Lower lobe of right lung (tissue), 2 donors: ENCODE data around the gene CLDN15. TPM values are rescaled to one million over a fixed set of nuclear protein-coding genes. Genes with fewer than 3 reads are reported as not detected.
"Not testable (repeated sequence)": the region's sequence is repeated elsewhere in the genome, so short reads cannot be mapped to it uniquely, and the experiment has no call there.

Experiments
- ATAC-seq, 2 donors: fragments of 200-7000 bp; cut with Tn5 transposase; one replicate each; pipeline ENCODE4 v1.9.1; 2020 to 2022; ENCODE audit warnings: mild to moderate bottlenecking in 2 of 2, moderate library complexity in 2 of 2
- DNase-seq: peaks from one replicate; pipeline ENCODE4 v3.0.0-alpha.2; 2020
- H3K27ac ChIP-seq: fragments of 200-600 bp; one replicate; pipeline ENCODE4 v1.8.0; 2022
- H3K27me3 ChIP-seq: fragments of 200-600 bp; one replicate; pipeline ENCODE4 v1.8.0; 2022; ENCODE audit warnings: low read depth
- H3K36me3 ChIP-seq: fragments of 200-600 bp; one replicate; pipeline ENCODE4 v1.8.0; 2022; ENCODE audit warnings: mild to moderate bottlenecking
- H3K4me1 ChIP-seq: fragments of 200-600 bp; one replicate; pipeline ENCODE4 v1.8.0; 2022
- H3K4me3 ChIP-seq: fragments of 200-600 bp; one replicate; pipeline ENCODE4 v1.8.0; 2022; ENCODE audit warnings: mild to moderate bottlenecking
- H3K9me3 ChIP-seq: fragments of 200-600 bp; one replicate; pipeline ENCODE4 v1.8.0; 2022
- CTCF ChIP-seq: fragments of 200-600 bp; IDR thresholded peaks from one replicate; pipeline ENCODE4 v1.8.0; 2022; ENCODE audit warnings: antibody characterized with exemption, mild to moderate bottlenecking
- intact Hi-C: fragments of 100-400 bp; cut with DNase I; formaldehyde crosslinking; loops from one replicate; pipeline ENCODE4 v1.11.0; 2022
- total RNA-seq: library from RNA; stranded (reverse); fragmentation: NEBNext Ultra II Directional; extraction: Animal tissue kit (Norgen Biotek cat#: 25700); gene quantifications from one replicate; pipeline ENCODE4 v1.2.1, GENCODE V29; 2021
- donor health status: DM: no; HTN: yes; CAD: no; lungs with severe emphysema.

The CLDN15 gene
- total RNA-seq, 1 donor from 2014 or later, result 11.1 TPM

- intact Hi-C loops, result no loop called here
- Histone ChIP-seq H3K27me3 (peaks cover 12% of the 10 kb centered on the region), H3K27ac (no peak overlapping the region), H3K4me1 (no peaks in the 10 kb centered on the region), H3K4me3 (no peak overlapping the region), H3K36me3 (no peaks in the 10 kb centered on the region), H3K9me3 (no peaks in the 10 kb centered on the region)
- ATAC-seq (no peak), DNase-seq (no peak)
- TF ChIP-seq CTCF, result no peak
Measured at GRCh38 chr7:101277155-101277554, 39.6 kb upstream of the CLDN15 start.

GRCh38 chr7:101273206-101273605 lies 35.6 kb upstream of the CLDN15 start:
- no peaks in the 10 kb centered on the region for H3K36me3 ChIP-seq
- TF ChIP-seq CTCF, result no peak
- peaks cover 7% of the 10 kb centered on the region for H3K27me3 ChIP-seq
- intact Hi-C loops, result no loop called here
- no peaks in the 10 kb centered on the region for H3K4me1 ChIP-seq
- ATAC-seq, result no peak
- no peak for DNase-seq
- H3K9me3 ChIP-seq, result no peaks in the 10 kb centered on the region
- no peak overlapping the region for H3K4me3 ChIP-seq
- H3K27ac ChIP-seq, result no peak overlapping the region

- Histone ChIP-seq H3K9me3 (no peaks in the 10 kb centered on the region), H3K27me3 (no peaks in the 10 kb centered on the region), H3K36me3 (no peaks in the 10 kb centered on the region), H3K27ac (no peak overlapping the region), H3K4me1 (no peaks in the 10 kb centered on the region), H3K4me3 (no peak overlapping the region)
- no peak for ATAC-seq
- no peak for DNase-seq
- no peak for TF ChIP-seq CTCF
- intact Hi-C loops, result no loop called here
Measured at GRCh38 chr7:101271021-101271420, 33.4 kb upstream of the CLDN15 start.

GRCh38 chr7:101269664-101270063 lies 32.1 kb upstream of the CLDN15 start:
- ATAC-seq, result no peak
- no peaks in the 10 kb centered on the region for H3K9me3 ChIP-seq
- no peaks in the 10 kb centered on the region for H3K36me3 ChIP-seq
- H3K4me1 ChIP-seq, result no peaks in the 10 kb centered on the region
- peaks cover 6% of the 10 kb centered on the region for H3K27me3 ChIP-seq
- no peak for DNase-seq
- H3K4me3 ChIP-seq, result no peak overlapping the region
- no peak for TF ChIP-seq CTCF
- intact Hi-C loops, result no loop called here
- H3K27ac ChIP-seq, result no peak overlapping the region

- peaks cover 17% of the 10 kb centered on the region for H3K27me3 ChIP-seq
- DNase-seq (no peak), ATAC-seq (no peak)
- H3K4me1 ChIP-seq, result no peaks in the 10 kb centered on the region
- no peak overlapping the region for H3K4me3 ChIP-seq
- intact Hi-C loops, result no loop called here
- H3K9me3 ChIP-seq, result no peaks in the 10 kb centered on the region
- no peak overlapping the region for H3K27ac ChIP-seq
- H3K36me3 ChIP-seq, result no peaks in the 10 kb centered on the region
- no peak for TF ChIP-seq CTCF
Measured at GRCh38 chr7:101265622-101266516, 28.3 kb upstream of the CLDN15 start.

GRCh38 chr7:101264102-101264706 lies 26.6 kb upstream of the CLDN15 start:
- H3K9me3 ChIP-seq, H3K27ac ChIP-seq, intact Hi-C loops, DNase-seq, ATAC-seq, H3K4me1 ChIP-seq, H3K4me3 ChIP-seq, H3K36me3 ChIP-seq: not testable (repeated sequence)
- H3K27me3 ChIP-seq, result peaks cover 18% of the 10 kb centered on the region
